CD4-positive, alpha-beta T cell treated with Interleukin-21 for 1 hour (primary cell): ENCODE data around the gene DIP2C.

Experiments used
- DNase-seq: peaks from one replicate; pipeline ENCODE4 v3.0.0-alpha.2; 2020

DIP2C gene

DNA sequence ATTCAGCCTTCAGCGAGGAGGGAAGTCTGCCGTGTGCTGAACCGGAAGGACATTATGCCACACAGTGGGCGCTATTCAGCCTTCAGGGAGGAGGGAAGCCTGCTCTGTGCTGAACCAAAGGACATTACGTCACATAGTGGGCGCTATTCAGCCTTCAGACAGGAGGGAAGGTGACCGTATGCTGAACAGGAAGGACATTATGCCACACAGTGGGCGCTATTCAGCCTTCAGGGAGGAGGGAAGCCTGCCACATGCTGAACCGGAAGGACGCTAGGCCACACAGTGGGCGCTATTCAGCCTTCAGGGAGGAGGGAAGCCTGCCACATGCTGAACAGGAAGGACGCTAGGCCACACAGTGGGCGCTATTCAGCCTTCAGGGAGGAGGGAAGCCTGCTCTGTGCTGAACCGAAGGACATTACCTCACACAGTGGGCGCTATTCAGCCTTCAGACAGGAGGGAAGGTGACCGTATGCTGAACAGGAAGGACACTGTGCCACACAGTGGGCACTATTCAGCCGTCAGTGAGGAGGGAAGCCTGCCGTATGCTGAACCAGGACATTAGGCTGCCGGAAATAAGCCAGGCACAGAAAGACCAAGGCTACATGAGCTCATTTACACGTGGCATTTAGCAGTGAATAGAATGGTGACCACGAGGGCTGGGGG is 294.9 kb downstream of the DIP2C start:
- peak; percentile 12 for DNase-seq

DNA sequence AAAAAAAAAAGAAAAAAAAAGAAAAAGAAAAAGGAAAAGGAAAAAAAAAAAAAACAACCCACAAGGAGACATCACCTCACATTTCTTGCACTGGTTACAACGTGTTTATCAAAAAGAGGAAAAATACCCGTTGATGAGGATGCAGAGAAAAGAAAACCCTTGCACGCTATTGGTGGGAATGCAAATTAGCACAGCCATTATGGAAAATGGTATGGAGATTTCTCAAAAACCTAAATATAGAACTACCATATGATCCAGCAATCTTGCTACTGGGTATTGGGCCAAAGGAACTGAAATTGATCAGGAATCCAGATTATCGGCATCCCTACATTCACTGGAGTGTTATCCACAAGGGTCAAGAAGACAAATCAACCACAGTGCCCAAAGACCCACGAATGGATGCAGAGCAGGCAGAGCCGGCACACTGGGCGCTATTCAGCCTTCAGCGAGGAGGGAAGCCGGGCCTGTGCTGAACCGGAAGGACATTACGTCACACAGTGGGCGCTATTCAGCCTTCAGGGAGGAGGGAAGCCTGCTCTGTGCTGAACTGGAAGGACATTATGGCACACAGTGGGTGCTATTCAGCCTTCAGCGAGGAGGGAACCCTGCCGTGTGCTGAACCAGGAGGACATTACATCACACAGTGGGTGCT is 295.6 kb downstream of the DIP2C start:
- DNase-seq, result no peak

- no peak for DNase-seq
These were observed 296.2 kb downstream of the DIP2C start for GRCh38 chr10:393106-393745.

GRCh38 chr10:392705-393037 is 296.8 kb downstream of the DIP2C start:
- DNase-seq, result no peak

DNA sequence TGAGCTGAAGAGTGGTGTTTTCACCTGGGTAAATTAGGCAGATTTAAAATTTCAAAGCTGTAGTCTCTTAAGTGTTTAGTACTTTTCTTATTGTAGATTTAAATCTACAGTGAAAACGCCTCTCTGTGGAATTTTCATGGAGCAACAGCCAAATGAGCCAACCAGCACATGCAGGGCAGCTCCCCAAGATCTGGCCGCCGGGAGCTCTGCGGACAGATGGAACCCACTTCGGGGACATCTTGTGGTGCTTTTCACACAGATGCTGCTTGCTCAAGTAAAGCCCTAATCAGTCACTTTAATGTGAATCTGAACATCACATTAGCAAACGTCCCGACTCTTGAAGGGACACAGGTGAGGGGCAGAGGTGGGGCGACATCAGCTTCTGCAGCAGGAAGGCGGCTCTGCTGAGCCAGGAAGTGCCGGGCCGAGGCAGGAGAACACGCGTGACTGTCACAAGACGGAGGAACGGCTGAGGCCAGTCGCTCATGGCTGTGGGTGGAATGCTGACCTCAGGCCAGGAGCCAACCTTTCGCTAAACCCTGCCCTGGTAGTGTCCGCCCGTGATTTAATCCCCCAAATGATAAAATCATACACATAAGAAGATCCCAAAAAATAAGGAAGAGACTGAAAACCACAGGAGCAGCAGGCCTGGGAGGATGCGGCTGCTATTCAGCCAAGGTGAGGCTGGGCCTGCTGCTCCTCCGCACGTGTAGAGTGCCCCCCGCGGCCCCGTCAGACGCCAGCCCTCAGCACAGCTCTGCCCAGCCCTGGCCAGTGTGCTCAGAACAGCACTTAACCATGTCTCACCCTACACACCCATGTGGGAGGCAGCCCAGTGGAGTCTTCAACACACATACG is 297.4 kb downstream of the DIP2C start:
- no peak for DNase-seq

- no peak for DNase-seq
These were observed 298.2 kb downstream of the DIP2C start for GRCh38 chr10:391305-391704.

GRCh38 chr10:390449-391100 is 298.9 kb downstream of the DIP2C start:
- no peak for DNase-seq

- DNase-seq, result no peak
These were observed 299.5 kb downstream of the DIP2C start for GRCh38 chr10:389836-390448.

DNA sequence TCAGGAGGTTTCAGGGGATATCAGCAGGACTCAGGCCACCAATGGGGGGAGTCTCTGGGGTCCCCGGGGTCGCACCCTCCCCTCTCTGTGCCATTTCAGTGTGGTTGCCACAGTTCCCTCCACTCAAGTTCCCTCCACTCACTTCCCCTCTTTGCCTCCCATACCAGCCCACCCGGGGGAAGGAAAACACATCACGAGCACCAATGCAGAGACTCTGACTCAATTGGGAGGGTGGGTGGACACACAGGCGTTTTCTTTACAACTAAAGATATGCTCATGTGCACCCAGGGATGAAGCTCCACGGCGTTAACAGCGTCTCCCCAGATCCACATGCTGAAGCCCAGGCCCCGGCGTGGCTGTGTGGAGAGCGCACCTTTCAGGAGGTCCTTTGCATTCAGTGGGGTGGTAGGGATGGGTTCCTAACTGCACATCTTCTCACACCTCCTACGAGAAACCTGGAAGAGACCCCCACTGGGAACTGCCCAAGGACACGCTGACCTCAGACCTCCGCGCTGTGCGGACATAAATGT is 300.1 kb downstream of the DIP2C start:
- no peak for DNase-seq

DNA sequence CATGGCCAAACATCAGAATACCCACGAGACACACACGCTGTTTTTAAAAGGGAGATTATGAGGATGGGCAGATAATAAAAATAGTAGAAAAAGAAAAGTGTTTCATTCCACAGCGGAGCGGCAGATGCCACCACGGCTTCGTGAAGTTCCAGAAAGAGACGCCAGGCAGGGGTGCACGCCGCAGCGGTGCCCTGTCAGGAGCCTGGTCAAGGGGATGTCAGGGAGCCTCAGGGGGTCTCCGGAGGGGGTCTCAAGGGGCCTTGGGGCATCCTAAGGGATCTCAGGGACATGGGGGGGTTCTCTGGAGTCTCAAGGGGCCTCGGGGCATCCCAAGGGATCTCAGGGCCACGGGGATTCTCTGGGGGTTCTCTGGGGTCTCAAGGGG is 300.8 kb downstream of the DIP2C start:
- DNase-seq, result no peak

- DNase-seq, result no peak
These were observed 301.4 kb downstream of the DIP2C start for GRCh38 chr10:387909-388660.

- no peak for DNase-seq
These were observed 301.9 kb downstream of the DIP2C start for GRCh38 chr10:387593-387891.

GRCh38 chr10:386771-387592 is 302.5 kb downstream of the DIP2C start:
- no peak for DNase-seq

- DNase-seq, result no peak
These were observed 303.7 kb downstream of the DIP2C start for GRCh38 chr10:385571-386300.

- DNase-seq, result no peak
These were observed 304.7 kb downstream of the DIP2C start for GRCh38 chr10:384538-385305.

GRCh38 chr10:383519-383918 is 305.9 kb downstream of the DIP2C start:
- no peak for DNase-seq

GRCh38 chr10:381805-382204 is 307.7 kb downstream of the DIP2C start:
- peak; percentile 34 for DNase-seq

DNA sequence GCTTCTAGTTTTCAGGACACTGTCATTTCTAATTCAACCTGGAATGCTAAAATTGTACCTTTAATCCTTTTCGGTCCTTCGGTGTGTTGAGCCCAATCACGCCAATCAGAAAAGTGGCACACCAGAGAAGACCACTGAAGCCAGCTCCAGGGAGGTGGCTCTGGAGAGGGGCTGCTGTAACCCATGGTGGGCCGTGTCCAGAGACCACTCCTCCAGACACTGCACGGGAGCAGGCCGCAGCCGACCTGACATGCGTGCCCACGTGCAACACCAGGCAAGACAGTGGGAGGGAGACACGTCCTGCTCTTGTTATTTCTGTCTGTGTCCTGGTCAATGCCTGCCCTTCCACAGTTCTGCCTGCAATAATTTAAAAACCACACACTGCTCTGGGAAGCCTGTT is 308.1 kb downstream of the DIP2C start:
- DNase-seq, result no peak

- DNase-seq, result no peak
These were observed 309.0 kb downstream of the DIP2C start for GRCh38 chr10:380313-380940.
